IPS-20b (cell line): ENCODE measurements around the gene PDCD10.

Experiments
- H3K27ac ChIP-seq: one replicate; pipeline ENCODE4 v1.5.1; 2013; ENCODE audit warnings: low read length
- H3K27me3 ChIP-seq: 2 replicates; pipeline ENCODE4 v1.6.1; 2013; ENCODE audit warnings: mild to moderate bottlenecking, low read length, inconsistent platforms; ENCODE audit not compliant: insufficient read depth
- H3K36me3 ChIP-seq: 2 replicates; pipeline ENCODE4 v1.6.1; 2013; ENCODE audit warnings: low read depth, mild to moderate bottlenecking, inconsistent platforms, low read length, moderate library complexity; ENCODE audit not compliant: insufficient read depth
- H3K4me1 ChIP-seq: 2 replicates; pipeline ENCODE4 v1.6.1; 2013; ENCODE audit warnings: mild to moderate bottlenecking, control low read depth, inconsistent platforms, low read length, moderate library complexity; ENCODE audit not compliant: insufficient read depth
- H3K4me3 ChIP-seq: 2 replicates; pipeline ENCODE4 v1.5.1; 2013; ENCODE audit warnings: mild to moderate bottlenecking, low read length, inconsistent platforms
- H3K9ac ChIP-seq: 2 replicates; pipeline ENCODE4 v1.6.1; 2013; ENCODE audit warnings: low read depth, mild to moderate bottlenecking, inconsistent platforms, low read length, moderate library complexity
- H3K9me3 ChIP-seq: 2 replicates; pipeline ENCODE4 v1.6.1; 2013; ENCODE audit warnings: mild to moderate bottlenecking, low read depth, low read length, inconsistent platforms; ENCODE audit not compliant: insufficient read depth

PDCD10 gene

GRCh38 chr3:167734498-167735232 lies at the start of gene PDCD10:
TSS of gene PDCD10 (minus strand) at chr3:167734892. CDS start at chr3:167720157, 14,735 bp downstream.
- H3K4me1 ChIP-seq: peaks cover 17% of the 10 kb centered on the region
- H3K9ac ChIP-seq: peak within 1 kb of the TSS; percentile 92
- H3K4me3 ChIP-seq: peak within 1 kb of the TSS; percentile 96
- no peaks in the 10 kb centered on the region for H3K9me3 ChIP-seq
- no peaks in the 10 kb centered on the region for H3K36me3 ChIP-seq
- peak within 1 kb of the TSS; percentile 80 for H3K27ac ChIP-seq
- 0 out of 2 replicates have a peak, but pooled peaks cover 4% of the 10 kb centered on the region for H3K27me3 ChIP-seq

- Histone ChIP-seq H3K4me3 (no peak overlapping the region), H3K9me3 (no peaks in the 10 kb centered on the region), H3K27me3 (no peaks in the 10 kb centered on the region), H3K4me1 (peaks cover 9% of the 10 kb centered on the region; the same call in 1 of the 2 replicates), H3K9ac (no peak overlapping the region), H3K27ac (no peak overlapping the region), H3K36me3 (no peaks in the 10 kb centered on the region)
These were observed 49.1 kb upstream of the PDCD10 start for GRCh38 chr3:167783781-167784180.

GRCh38 chr3:167780214-167780883 lies 45.7 kb upstream of the PDCD10 start:
- Histone ChIP-seq H3K4me3 (no peak overlapping the region), H3K27ac (no peak overlapping the region), H3K4me1 (peaks cover 9% of the 10 kb centered on the region; the same call in 1 of the 2 replicates), H3K27me3 (no peaks in the 10 kb centered on the region), H3K36me3 (no peaks in the 10 kb centered on the region), H3K9ac (no peak overlapping the region), H3K9me3 (peaks cover 7% of the 10 kb centered on the region; the same call in 1 of the 2 replicates)

GRCh38 chr3:167777356-167777755 lies 42.7 kb upstream of the PDCD10 start:
- H3K27me3 ChIP-seq: no peaks in the 10 kb centered on the region
- no peaks in the 10 kb centered on the region for H3K36me3 ChIP-seq

GRCh38 chr3:167776066-167776685 lies 41.5 kb upstream of the PDCD10 start:
- Histone ChIP-seq H3K4me1 (peaks cover 9% of the 10 kb centered on the region; the same call in 1 of the 2 replicates), H3K9ac (no peak overlapping the region), H3K4me3 (no peak overlapping the region), H3K36me3 (no peaks in the 10 kb centered on the region), H3K27me3 (no peaks in the 10 kb centered on the region), H3K27ac (no peak overlapping the region), H3K9me3 (peaks cover 7% of the 10 kb centered on the region; the same call in 1 of the 2 replicates)

More at GRCh38 chr3:167777356-167777755, 42.7 kb upstream of the PDCD10 start:
- Histone ChIP-seq H3K9ac (no peak overlapping the region), H3K4me3 (no peak overlapping the region), H3K9me3 (peaks cover 7% of the 10 kb centered on the region; the same call in 1 of the 2 replicates), H3K4me1 (peaks cover 9% of the 10 kb centered on the region; the same call in 1 of the 2 replicates), H3K27ac (no peak overlapping the region)

GRCh38 chr3:167773584-167773983 lies 38.9 kb upstream of the PDCD10 start:
- H3K27ac ChIP-seq: no peak overlapping the region
- H3K4me3 ChIP-seq: no peak overlapping the region
- no peak overlapping the region for H3K9ac ChIP-seq
- no peaks in the 10 kb centered on the region for H3K4me1 ChIP-seq
- no peaks in the 10 kb centered on the region for H3K27me3 ChIP-seq
- peaks cover 7% of the 10 kb centered on the region; the same call in 1 of the 2 replicates for H3K9me3 ChIP-seq
- H3K36me3 ChIP-seq: no peaks in the 10 kb centered on the region

- Histone ChIP-seq H3K9me3 (0 out of 2 replicates have a peak, but pooled peaks cover 2% of the 10 kb centered on the region), H3K4me1 (no peaks in the 10 kb centered on the region), H3K36me3 (no peaks in the 10 kb centered on the region), H3K27ac (no peak overlapping the region), H3K27me3 (no peaks in the 10 kb centered on the region), H3K9ac (no peak overlapping the region), H3K4me3 (no peak overlapping the region)
These were observed 38.3 kb upstream of the PDCD10 start for GRCh38 chr3:167772992-167773391.

GRCh38 chr3:167762296-167762695 lies 27.6 kb upstream of the PDCD10 start:
- H3K36me3 ChIP-seq: no peaks in the 10 kb centered on the region
- no peak overlapping the region for H3K27ac ChIP-seq
- H3K9me3 ChIP-seq: peaks cover 8% of the 10 kb centered on the region

GRCh38 chr3:167761302-167761701 lies 26.6 kb upstream of the PDCD10 start:
- H3K9ac ChIP-seq: no peak overlapping the region
- H3K4me1 ChIP-seq: no peaks in the 10 kb centered on the region
- H3K4me3 ChIP-seq: no peak overlapping the region
- H3K27me3 ChIP-seq: no peaks in the 10 kb centered on the region
- no peaks in the 10 kb centered on the region for H3K36me3 ChIP-seq
- peaks cover under 1% of the 10 kb centered on the region; the same call in 1 of the 2 replicates for H3K9me3 ChIP-seq
- no peak overlapping the region for H3K27ac ChIP-seq

More at GRCh38 chr3:167762296-167762695, 27.6 kb upstream of the PDCD10 start:
- Histone ChIP-seq H3K27me3 (no peaks in the 10 kb centered on the region), H3K9ac (no peak overlapping the region), H3K4me1 (no peaks in the 10 kb centered on the region), H3K4me3 (no peak overlapping the region)

GRCh38 chr3:167754049-167754448 lies 19.4 kb upstream of the PDCD10 start:
- Histone ChIP-seq H3K9me3 (no peaks in the 10 kb centered on the region), H3K4me1 (no peaks in the 10 kb centered on the region), H3K27ac (no peak overlapping the region), H3K4me3 (no peak overlapping the region), H3K27me3 (no peaks in the 10 kb centered on the region), H3K9ac (no peak overlapping the region), H3K36me3 (no peaks in the 10 kb centered on the region)

- Histone ChIP-seq H3K9ac (no peak overlapping the region), H3K4me1 (no peaks in the 10 kb centered on the region), H3K4me3 (no peak overlapping the region), H3K27me3 (no peaks in the 10 kb centered on the region), H3K27ac (no peak overlapping the region), H3K36me3 (no peaks in the 10 kb centered on the region), H3K9me3 (no peaks in the 10 kb centered on the region)
These were observed 15.7 kb upstream of the PDCD10 start for GRCh38 chr3:167750272-167750971.
